Duodenal mucosa (tissue), 2 donors: ENCODE measurements around the gene KLLN.
"Not testable (repeated sequence)": the region's sequence is repeated elsewhere in the genome, so short reads cannot be mapped to it uniquely, and the experiment has no call there.

Experiments
- H3K27ac ChIP-seq: one replicate; pipeline ENCODE4 v1.7.0; 2013; ENCODE audit warnings: low read depth, low read length
- H3K27me3 ChIP-seq, 2 donors: one replicate each; pipeline ENCODE4 v1.7.0; 2013; ENCODE audit warnings: low read length in 2 of 2, control low read depth in 1 of 2; ENCODE audit not compliant: insufficient read depth in 2 of 2, control insufficient read depth in 1 of 2
- H3K36me3 ChIP-seq, 2 donors: one replicate each; pipeline ENCODE4 v1.7.0; 2013; ENCODE audit warnings: low read length in 2 of 2, control low read depth in 1 of 2; ENCODE audit not compliant: insufficient read depth in 2 of 2, control insufficient read depth in 1 of 2
- H3K4me1 ChIP-seq, 2 donors: one replicate each; pipeline ENCODE4 v1.7.0; 2013; ENCODE audit warnings: low read length in 2 of 2, control low read depth in 1 of 2; ENCODE audit not compliant: insufficient read depth in 2 of 2, control insufficient read depth in 1 of 2
- H3K4me3 ChIP-seq, 2 donors: one replicate each; pipeline ENCODE4 v1.7.0; 2013; ENCODE audit warnings: low read length in 2 of 2, low read depth in 1 of 2
- H3K9ac ChIP-seq, 2 donors: one replicate each; pipeline ENCODE4 v1.7.0; 2013; ENCODE audit warnings: low read length in 2 of 2, low read depth in 1 of 2
- H3K9me3 ChIP-seq, 2 donors: one replicate each; pipeline ENCODE4 v1.7.0; 2013; ENCODE audit warnings: low read length in 2 of 2, control low read depth in 1 of 2; ENCODE audit not compliant: control insufficient read depth in 1 of 2

The KLLN gene

GRCh38 chr10:87881373-87882059 is 18.2 kb upstream of the KLLN start:
- not testable (repeated sequence) for H3K27ac ChIP-seq, H3K9me3 ChIP-seq, H3K9ac ChIP-seq, H3K27me3 ChIP-seq, H3K4me1 ChIP-seq, H3K4me3 ChIP-seq
- peaks cover 12 to 16% of the 10 kb centered on the region in 2 donors for H3K36me3 ChIP-seq

GRCh38 chr10:87880336-87880735 is 17.0 kb upstream of the KLLN start:
- no peak overlapping the region for H3K9ac ChIP-seq
- no peaks in the 10 kb centered on the region for H3K27me3 ChIP-seq
- H3K4me3 ChIP-seq: no peak overlapping the region
- H3K4me1 ChIP-seq: no peaks in the 10 kb centered on the region
- H3K36me3 ChIP-seq: peaks cover 3 to 6% of the 10 kb centered on the region in 2 donors
- no peaks in the 10 kb centered on the region for H3K9me3 ChIP-seq
- no peak overlapping the region for H3K27ac ChIP-seq

GRCh38 chr10:87878664-87879459 is 15.5 kb upstream of the KLLN start:
- Histone ChIP-seq H3K27me3 (no peaks in the 10 kb centered on the region), H3K36me3 (peaks cover 3 to 6% of the 10 kb centered on the region in 2 donors), H3K4me1 (peaks cover 0 to 7% of the 10 kb centered on the region in 2 donors), H3K27ac (no peak overlapping the region), H3K9me3 (no peaks in the 10 kb centered on the region), H3K4me3 (no peak overlapping the region), H3K9ac (no peak overlapping the region)

- H3K36me3 ChIP-seq: peaks cover 3 to 5% of the 10 kb centered on the region in 2 donors
- no peak overlapping the region for H3K9ac ChIP-seq
- peaks cover 0 to 12% of the 10 kb centered on the region in 2 donors for H3K4me1 ChIP-seq
- H3K27me3 ChIP-seq: no peaks in the 10 kb centered on the region
- H3K27ac ChIP-seq: no peak overlapping the region
- H3K4me3 ChIP-seq: no peak overlapping the region
- H3K9me3 ChIP-seq: no peaks in the 10 kb centered on the region
Measured at GRCh38 chr10:87875929-87876571, 12.7 kb upstream of the KLLN start.

- Histone ChIP-seq H3K27me3 (no peaks in the 10 kb centered on the region), H3K27ac (no peak overlapping the region), H3K4me3 (no peak overlapping the region), H3K9me3 (no peaks in the 10 kb centered on the region), H3K36me3 (peaks cover 0 to 3% of the 10 kb centered on the region in 2 donors), H3K9ac (no peak overlapping the region), H3K4me1 (peaks cover 15 to 34% of the 10 kb centered on the region in 2 donors)
Measured at GRCh38 chr10:87873656-87874055, 10.3 kb upstream of the KLLN start.

GRCh38 chr10:87872828-87873227 is 9.5 kb upstream of the KLLN start:
- Histone ChIP-seq H3K9me3 (no peaks in the 10 kb centered on the region), H3K4me1 (peaks cover 16 to 40% of the 10 kb centered on the region in 2 donors), H3K4me3 (no peak overlapping the region), H3K27ac (no peak overlapping the region), H3K36me3 (no peaks in the 10 kb centered on the region), H3K27me3 (no peaks in the 10 kb centered on the region), H3K9ac (no peak overlapping the region)

- Histone ChIP-seq H3K4me3 (peak overlapping the region in 1 of 2 donors; percentile 26), H3K27me3 (no peaks in the 10 kb centered on the region), H3K9ac (no peak overlapping the region), H3K27ac (no peak overlapping the region), H3K36me3 (no peaks in the 10 kb centered on the region), H3K4me1 (peaks cover 21 to 41% of the 10 kb centered on the region in 2 donors), H3K9me3 (no peaks in the 10 kb centered on the region)
Measured at GRCh38 chr10:87869773-87870551, 6.6 kb upstream of the KLLN start.

- not testable (repeated sequence) for H3K27me3 ChIP-seq, H3K9me3 ChIP-seq, H3K9ac ChIP-seq, H3K27ac ChIP-seq, H3K36me3 ChIP-seq
- peaks cover 21 to 37% of the 10 kb centered on the region in 2 donors for H3K4me1 ChIP-seq
- peak overlapping the region in 1 of 2 donors; percentile 65 for H3K4me3 ChIP-seq
Measured at GRCh38 chr10:87869139-87869538, 5.8 kb upstream of the KLLN start.

GRCh38 chr10:87868277-87868676 is 4.9 kb upstream of the KLLN start:
- Histone ChIP-seq H3K9me3 (no peaks in the 10 kb centered on the region), H3K4me1 (peaks cover 21 to 31% of the 10 kb centered on the region in 2 donors), H3K9ac (peak overlapping the region; percentile 4 to 79), H3K36me3 (no peaks in the 10 kb centered on the region), H3K4me3 (peak overlapping the region; percentile 65 to 79), H3K27me3 (no peaks in the 10 kb centered on the region), H3K27ac (no peak overlapping the region)
